Endodermal cell (in vitro differentiated cells): ENCODE measurements around the gene OR56A4. TPM values are rescaled to one million over a fixed set of nuclear protein-coding genes. Genes with fewer than 3 reads are reported as not detected.

Experiments
- DNase-seq: peaks from one replicate; pipeline ENCODE4 v3.0.0-alpha.2; 2017
- H3K27ac ChIP-seq: 2 replicates; pipeline ENCODE4 v1.5.1; 2013; ENCODE audit warnings: mild to moderate bottlenecking, low read depth, low read length, moderate library complexity
- H3K27me3 ChIP-seq: 2 replicates; pipeline ENCODE4 v1.6.1; 2013; ENCODE audit warnings: mild to moderate bottlenecking, low read length, moderate library complexity; ENCODE audit not compliant: insufficient read depth, control insufficient read depth, poor library complexity, severe bottlenecking
- H3K36me3 ChIP-seq: 2 replicates; pipeline ENCODE4 v1.7.0; 2013; ENCODE audit warnings: mild to moderate bottlenecking, low read length, moderate library complexity; ENCODE audit not compliant: control insufficient read depth, insufficient read depth
- H3K4me1 ChIP-seq: one replicate; pipeline ENCODE4 v1.7.0; 2013; ENCODE audit warnings: low read length; ENCODE audit not compliant: control insufficient read depth, insufficient read depth
- H3K4me3 ChIP-seq: 2 replicates; pipeline ENCODE4 v1.5.1; 2013; ENCODE audit warnings: mild to moderate bottlenecking, low read length, moderate library complexity
- H3K9ac ChIP-seq: 2 replicates; pipeline ENCODE4 v1.6.1; 2013; ENCODE audit warnings: mild to moderate bottlenecking, low read length, moderate library complexity; ENCODE audit not compliant: poor library complexity, severe bottlenecking; ENCODE audit errors: extremely low read depth
- H3K9me3 ChIP-seq: 2 replicates; pipeline ENCODE4 v1.6.1; 2013; ENCODE audit warnings: mild to moderate bottlenecking, low read length, moderate library complexity; ENCODE audit not compliant: control insufficient read depth
- H3K27ac Mint-ChIP-seq: 2 replicates; pipeline ENCODE4 v1.8.0; 2020; ENCODE audit warnings: mixed read lengths
- H3K27me3 Mint-ChIP-seq: 2 replicates; pipeline ENCODE4 v1.8.0; 2021; ENCODE audit warnings: mild to moderate bottlenecking, mixed read lengths; ENCODE audit not compliant: insufficient read depth
- H3K36me3 Mint-ChIP-seq: 2 replicates; pipeline ENCODE4 v1.8.0; 2020; ENCODE audit warnings: low read depth, mixed read lengths
- H3K4me1 Mint-ChIP-seq: 2 replicates; pipeline ENCODE4 v1.8.0; 2020; ENCODE audit warnings: mixed read lengths
- H3K4me3 Mint-ChIP-seq: 2 replicates; pipeline ENCODE4 v1.8.0; 2020; ENCODE audit warnings: mild to moderate bottlenecking, moderate library complexity, mixed read lengths
- H3K9me3 Mint-ChIP-seq: 2 replicates; pipeline ENCODE4 v1.8.0; 2020; ENCODE audit warnings: mild to moderate bottlenecking, mixed read lengths
- WGBS, 2 experiments: methylation state at CpG; one replicate each; pipeline versions ENCODE4 v1.1.5 to v1.1.7; 2013; ENCODE audit warnings: missing lambda C conversion rate in 2 of 2, mixed read lengths in 1 of 2; ENCODE audit not compliant: insufficient coverage in 1 of 2, insufficient read length in 1 of 2; 5-methylcytosine and 5-hydroxymethylcytosine counted together
- total RNA-seq, 2 donors: library from RNA; stranded (reverse); fragmentation: NEBNext Ultra II Directional in 1 of 2; extraction: Animal tissue kit (Norgen Biotek cat#: 25700) in 1 of 2; gene quantifications; 2 replicates in 1 of 2; 3 replicates in 1 of 2; pipeline ENCODE4 v1.2.1, GENCODE V29; 2021
- TF ChIP-seq, protein P1 (sequence below): fragments of 200-600 bp; sonication (generic); conservative IDR thresholded peaks from 2 replicates; pipeline ENCODE4 v1.5.0; 2021; ENCODE audit warnings: antibody characterized with exemption, mild to moderate bottlenecking

The OR56A4 gene
- total RNA-seq, 2 donors from 2014 or later, result 0.15 to 0.59 TPM

- Histone ChIP-seq H3K4me1 (no peaks in the 10 kb centered on the region), H3K9ac (no peak overlapping the region), H3K4me3 (no peak overlapping the region), H3K9me3 (no peaks in the 10 kb centered on the region), H3K27ac (no peak overlapping the region), H3K36me3 (no peaks in the 10 kb centered on the region), H3K27me3 (peaks cover 16% of the 10 kb centered on the region)
- Mint-ChIP-seq H3K4me3 (no peak overlapping the region), H3K36me3 (no peaks in the 10 kb centered on the region), H3K4me1 (no peaks in the 10 kb centered on the region), H3K27me3 (peaks cover 17% of the 10 kb centered on the region), H3K27ac (no peak overlapping the region), H3K9me3 (no peaks in the 10 kb centered on the region)
- TF ChIP-seq, protein P1, sequence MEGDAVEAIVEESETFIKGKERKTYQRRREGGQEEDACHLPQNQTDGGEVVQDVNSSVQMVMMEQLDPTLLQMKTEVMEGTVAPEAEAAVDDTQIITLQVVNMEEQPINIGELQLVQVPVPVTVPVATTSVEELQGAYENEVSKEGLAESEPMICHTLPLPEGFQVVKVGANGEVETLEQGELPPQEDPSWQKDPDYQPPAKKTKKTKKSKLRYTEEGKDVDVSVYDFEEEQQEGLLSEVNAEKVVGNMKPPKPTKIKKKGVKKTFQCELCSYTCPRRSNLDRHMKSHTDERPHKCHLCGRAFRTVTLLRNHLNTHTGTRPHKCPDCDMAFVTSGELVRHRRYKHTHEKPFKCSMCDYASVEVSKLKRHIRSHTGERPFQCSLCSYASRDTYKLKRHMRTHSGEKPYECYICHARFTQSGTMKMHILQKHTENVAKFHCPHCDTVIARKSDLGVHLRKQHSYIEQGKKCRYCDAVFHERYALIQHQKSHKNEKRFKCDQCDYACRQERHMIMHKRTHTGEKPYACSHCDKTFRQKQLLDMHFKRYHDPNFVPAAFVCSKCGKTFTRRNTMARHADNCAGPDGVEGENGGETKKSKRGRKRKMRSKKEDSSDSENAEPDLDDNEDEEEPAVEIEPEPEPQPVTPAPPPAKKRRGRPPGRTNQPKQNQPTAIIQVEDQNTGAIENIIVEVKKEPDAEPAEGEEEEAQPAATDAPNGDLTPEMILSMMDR, result no peak
- WGBS, 2 experiments, result 90% methylated on average over 12 to 14 of the region's 14 CpGs
- no peak for DNase-seq
Observed at GRCh38 chr11:5994791-5995190, 12.0 kb downstream of the OR56A4 start.

DNA sequence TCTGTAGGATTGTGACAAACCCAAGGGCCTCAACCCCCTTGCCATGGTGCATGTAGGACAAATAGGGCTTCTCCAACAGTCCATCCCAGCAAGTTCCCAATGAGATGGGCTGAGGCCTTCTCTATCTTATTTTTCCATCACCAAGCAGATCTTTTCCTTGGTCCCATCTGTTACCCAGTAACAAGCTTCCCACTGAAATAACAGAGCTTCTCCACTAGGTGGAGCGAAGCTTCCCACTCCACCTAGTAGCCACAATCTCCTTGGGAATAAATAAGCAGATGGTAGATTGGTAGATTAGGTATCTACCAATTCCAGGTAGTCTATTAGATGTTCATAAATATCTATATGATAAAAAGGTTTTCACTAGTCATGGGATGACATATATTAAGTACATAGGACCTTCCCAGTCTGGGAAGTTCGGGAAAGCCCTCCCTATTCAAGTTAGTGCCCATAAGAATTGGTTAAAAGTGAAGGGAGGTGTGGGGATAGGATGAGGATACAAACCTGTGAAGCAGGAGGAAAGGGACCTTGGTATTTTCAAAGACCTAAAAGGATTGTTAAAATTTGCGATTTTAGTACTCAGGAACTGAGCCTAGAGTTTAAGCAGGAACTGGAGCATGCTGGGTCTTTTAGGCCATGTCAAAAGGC is 14.0 kb downstream of the OR56A4 start:
- Histone ChIP-seq H3K36me3 (no peaks in the 10 kb centered on the region), H3K27ac (no peak overlapping the region), H3K4me1 (peaks cover 4% of the 10 kb centered on the region), H3K9ac (no peak overlapping the region), H3K4me3 (no peak overlapping the region), H3K27me3 (peaks cover 14% of the 10 kb centered on the region), H3K9me3 (no peaks in the 10 kb centered on the region)
- H3K4me3 Mint-ChIP-seq, result no peak overlapping the region
- H3K4me1 Mint-ChIP-seq, result peaks cover 7% of the 10 kb centered on the region
- H3K27ac Mint-ChIP-seq, result no peak overlapping the region
- peaks cover 8% of the 10 kb centered on the region for H3K27me3 Mint-ChIP-seq
- DNase-seq, result no peak
- H3K36me3 Mint-ChIP-seq, result no peaks in the 10 kb centered on the region
- TF ChIP-seq, protein P1, result peak; percentile 86
- H3K9me3 Mint-ChIP-seq, result no peaks in the 10 kb centered on the region
- WGBS, 2 experiments, result 90 to 100% methylated on average over 1 to 2 of the region's 3 CpGs

DNA sequence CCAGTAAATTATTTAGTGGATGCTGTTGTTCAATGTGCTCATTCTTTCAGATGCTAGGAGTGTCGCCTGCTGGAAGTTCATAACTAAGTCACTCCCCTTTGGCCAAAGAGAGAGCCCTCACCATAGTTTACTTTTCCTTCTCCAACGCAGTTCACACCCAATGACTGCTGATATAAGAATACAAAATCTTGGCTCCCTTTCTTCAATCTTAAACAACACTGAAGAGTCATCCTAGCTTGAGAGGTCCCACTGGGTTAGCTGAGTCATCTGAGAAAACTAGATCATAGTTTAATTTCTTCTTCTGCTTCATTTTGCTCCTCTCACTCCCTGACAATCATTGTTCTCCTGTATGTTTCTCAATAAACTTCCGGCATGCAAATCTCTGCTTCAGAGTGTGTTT is 14.6 kb downstream of the OR56A4 start:
- Histone ChIP-seq H3K4me1 (peaks cover 4% of the 10 kb centered on the region), H3K36me3 (no peaks in the 10 kb centered on the region), H3K27me3 (peaks cover 12% of the 10 kb centered on the region), H3K9me3 (no peaks in the 10 kb centered on the region), H3K4me3 (no peak overlapping the region), H3K27ac (no peak overlapping the region), H3K9ac (no peak overlapping the region)
- no peak for DNase-seq
- peaks cover 7% of the 10 kb centered on the region for H3K4me1 Mint-ChIP-seq
- peaks cover 6% of the 10 kb centered on the region for H3K27me3 Mint-ChIP-seq
- no peak overlapping the region for H3K4me3 Mint-ChIP-seq
- no peaks in the 10 kb centered on the region for H3K36me3 Mint-ChIP-seq
- H3K9me3 Mint-ChIP-seq, result no peaks in the 10 kb centered on the region
- H3K27ac Mint-ChIP-seq, result no peak overlapping the region
- TF ChIP-seq, protein P1, result no peak
- WGBS, 2 experiments, result 87 to 92% methylated on average over 3 of the region's 3 CpGs
